C1 segment of cervical spinal cord (tissue), 14 donors: Measurements from ENCODE around the gene USP17L12.
"Not testable (repeated sequence)": the region's sequence is repeated elsewhere in the genome, so short reads cannot be mapped to it uniquely, and the experiment has no call there.

ENCODE experiments used
- DNase-seq, 14 donors: peaks; one replicate each; lab custom pipeline; 2025; lab: John Stamatoyannopoulos, UW

The USP17L12 gene, protein sequence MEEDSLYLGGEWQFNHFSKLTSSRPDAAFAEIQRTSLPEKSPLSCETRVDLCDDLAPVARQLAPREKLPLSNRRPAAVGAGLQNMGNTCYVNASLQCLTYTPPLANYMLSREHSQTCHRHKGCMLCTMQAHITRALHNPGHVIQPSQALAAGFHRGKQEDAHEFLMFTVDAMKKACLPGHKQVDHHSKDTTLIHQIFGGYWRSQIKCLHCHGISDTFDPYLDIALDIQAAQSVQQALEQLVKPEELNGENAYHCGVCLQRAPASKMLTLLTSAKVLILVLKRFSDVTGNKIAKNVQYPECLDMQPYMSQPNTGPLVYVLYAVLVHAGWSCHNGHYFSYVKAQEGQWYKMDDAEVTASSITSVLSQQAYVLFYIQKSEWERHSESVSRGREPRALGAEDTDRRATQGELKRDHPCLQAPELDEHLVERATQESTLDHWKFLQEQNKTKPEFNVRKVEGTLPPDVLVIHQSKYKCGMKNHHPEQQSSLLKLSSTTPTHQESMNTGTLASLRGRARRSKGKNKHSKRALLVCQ

DNA sequence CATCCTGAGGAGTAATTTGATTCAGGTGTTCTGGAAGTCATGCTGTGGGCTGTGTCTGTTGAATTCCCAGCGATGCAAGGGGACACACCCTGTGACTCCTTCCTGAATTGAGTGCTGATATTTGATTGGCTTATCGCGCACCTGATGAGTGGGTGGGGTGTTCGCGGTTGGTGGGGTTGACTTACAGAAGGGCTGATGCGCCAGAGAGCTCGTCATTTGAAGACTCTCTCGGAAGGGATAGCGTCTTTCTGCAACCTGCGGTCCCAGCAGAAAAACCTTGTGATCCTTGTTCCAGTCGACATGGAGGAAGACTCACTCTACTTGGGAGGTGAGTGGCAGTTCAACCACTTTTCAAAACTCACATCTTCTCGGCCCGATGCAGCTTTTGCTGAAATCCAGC lies at the start of gene USP17L12:
USP17L12 (plus strand) TSS at position 301 of the 400 bp plus-strand sequence; CDS start at position 301, 0 bp downstream.
- not testable (repeated sequence) for DNase-seq

DNA sequence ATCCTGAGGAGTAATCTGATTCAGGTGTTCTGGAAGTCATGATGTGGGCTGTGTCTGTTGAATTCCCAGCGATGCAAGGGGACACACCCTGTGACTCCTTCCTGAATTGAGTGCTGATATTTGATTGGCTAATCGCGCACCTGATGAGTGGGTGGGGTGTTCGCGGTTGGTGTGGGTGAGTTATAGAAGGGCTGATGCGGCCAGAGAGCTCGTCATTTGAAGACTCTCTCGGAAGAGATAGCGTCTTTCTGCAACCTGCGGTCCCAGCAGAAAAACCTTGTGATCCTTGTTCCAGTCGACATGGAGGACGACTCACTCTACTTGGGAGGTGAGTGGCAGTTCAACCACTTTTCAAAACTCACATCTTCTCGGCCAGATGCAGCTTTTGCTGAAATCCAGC lies 9.6 kb upstream of the USP17L12 start, which contains the start of gene USP17L10:
USP17L10 (plus strand) TSS at position 301 of the 400 bp plus-strand sequence; CDS start at position 301, 0 bp downstream.
- DNase-seq: not testable (repeated sequence)

DNA sequence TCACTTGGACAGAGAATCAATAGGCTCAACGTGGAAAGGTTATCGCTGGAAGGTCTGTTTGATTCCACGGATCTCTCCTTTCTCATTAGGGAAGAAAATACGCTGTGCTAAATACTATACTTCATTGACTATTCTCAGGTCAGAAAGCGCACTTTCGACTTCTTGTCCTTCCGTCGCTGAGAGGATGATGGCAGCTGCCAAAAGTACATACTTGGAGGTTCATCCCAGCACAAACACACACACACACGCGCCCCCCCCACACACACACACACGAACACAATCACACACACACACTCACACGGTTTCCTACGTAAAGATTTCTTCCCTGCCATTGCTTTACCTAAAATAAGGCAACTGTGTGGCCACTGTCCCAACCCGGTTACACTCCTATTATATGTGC lies 5.3 kb upstream of the USP17L12 start:
- not testable (repeated sequence) for DNase-seq

DNA sequence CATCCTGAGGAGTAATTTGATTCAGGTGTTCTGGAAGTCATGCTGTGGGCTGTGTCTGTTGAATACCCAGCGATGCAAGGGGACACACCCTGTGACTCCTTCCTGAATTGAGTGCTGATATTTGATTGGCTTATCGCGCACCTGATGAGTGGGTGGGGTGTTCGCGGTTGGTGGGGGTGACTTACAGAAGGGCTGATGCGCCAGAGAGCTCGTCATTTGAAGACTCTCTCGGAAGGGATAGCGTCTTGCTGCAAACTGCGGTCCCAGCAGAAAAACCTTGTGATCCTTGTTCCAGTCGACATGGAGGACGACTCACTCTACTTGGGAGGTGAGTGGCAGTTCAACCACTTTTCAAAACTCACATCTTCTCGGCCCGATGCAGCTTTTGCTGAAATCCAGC lies 4.8 kb upstream of the USP17L12 start, which contains the start of gene USP17L11:
USP17L11 (plus strand) TSS at position 301 of the 400 bp plus-strand sequence; CDS start at position 301, 0 bp downstream.
- not testable (repeated sequence) for DNase-seq

DNA sequence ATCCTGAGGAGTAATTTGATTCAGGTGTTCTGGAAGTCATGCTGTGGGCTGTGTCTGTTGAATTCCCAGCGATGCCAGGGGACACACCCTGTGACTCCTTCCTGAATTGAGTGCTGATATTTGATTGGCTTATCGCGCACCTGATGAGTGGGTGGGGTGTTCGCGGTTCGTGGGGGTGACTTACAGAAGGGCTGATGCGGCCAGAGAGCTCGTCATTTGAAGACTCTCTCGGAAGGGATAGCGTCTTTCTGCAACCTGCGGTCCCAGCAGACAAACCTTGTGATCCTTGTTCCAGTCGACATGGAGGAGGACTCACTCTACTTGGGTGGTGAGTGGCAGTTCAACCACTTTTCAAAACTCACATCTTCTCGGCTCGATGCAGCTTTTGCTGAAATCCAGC lies 4.6 kb downstream of the USP17L12 start, which contains the start of gene USP17L13:
USP17L13 (plus strand) TSS at position 301 of the 400 bp plus-strand sequence; CDS start at position 301, 0 bp downstream.
- not testable (repeated sequence) for DNase-seq

DNA sequence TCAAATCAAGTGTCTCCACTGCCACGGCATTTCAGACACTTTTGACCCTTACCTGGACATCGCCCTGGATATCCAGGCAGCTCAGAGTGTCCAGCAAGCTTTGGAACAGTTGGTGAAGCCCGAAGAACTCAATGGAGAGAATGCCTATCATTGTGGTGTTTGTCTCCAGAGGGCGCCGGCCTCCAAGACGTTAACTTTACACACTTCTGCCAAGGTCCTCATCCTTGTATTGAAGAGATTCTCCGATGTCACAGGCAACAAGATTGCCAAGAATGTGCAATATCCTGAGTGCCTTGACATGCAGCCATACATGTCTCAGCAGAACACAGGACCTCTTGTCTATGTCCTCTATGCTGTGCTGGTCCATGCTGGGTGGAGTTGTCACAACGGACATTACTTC lies 10.3 kb downstream of the USP17L12 start:
- not testable (repeated sequence) for DNase-seq

DNA sequence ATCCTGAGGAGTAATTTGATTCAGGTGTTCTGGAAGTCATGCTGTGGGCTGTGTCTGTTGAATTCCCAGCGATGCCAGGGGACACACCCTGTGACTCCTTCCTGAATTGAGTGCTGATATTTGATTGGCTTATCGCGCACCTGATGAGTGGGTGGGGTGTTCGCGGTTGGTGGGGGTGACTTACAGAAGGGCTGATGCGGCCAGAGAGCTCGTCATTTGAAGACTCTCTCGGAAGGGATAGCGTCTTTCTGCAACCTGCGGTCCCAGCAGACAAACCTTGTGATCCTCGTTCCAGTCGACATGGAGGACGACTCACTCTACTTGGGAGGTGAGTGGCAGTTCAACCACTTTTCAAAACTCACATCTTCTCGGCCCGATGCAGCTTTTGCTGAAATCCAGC lies 14.1 kb downstream of the USP17L12 start, which contains the start of gene USP17L15:
USP17L15 (plus strand) TSS at position 301 of the 400 bp plus-strand sequence; CDS start at position 301, 0 bp downstream.
- not testable (repeated sequence) for DNase-seq

DNA sequence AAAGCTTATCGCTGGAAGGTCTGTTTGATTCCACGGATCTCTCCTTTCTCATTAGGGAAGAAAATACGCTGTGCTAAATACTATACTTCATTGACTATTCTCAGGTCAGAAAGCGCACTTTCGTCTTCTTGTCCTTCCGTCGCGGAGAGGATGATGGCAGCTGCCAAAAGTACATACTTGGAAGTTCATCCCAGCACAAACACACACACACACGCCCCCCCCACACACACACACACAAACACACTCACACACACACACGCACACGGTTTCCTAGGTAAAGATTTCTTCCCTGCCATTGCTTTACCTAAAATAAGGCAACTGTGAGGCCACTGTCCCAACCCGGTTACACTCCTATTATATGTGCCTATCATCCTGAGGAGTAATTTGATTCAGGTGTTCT lies 18.5 kb downstream of the USP17L12 start:
- not testable (repeated sequence) for DNase-seq

DNA sequence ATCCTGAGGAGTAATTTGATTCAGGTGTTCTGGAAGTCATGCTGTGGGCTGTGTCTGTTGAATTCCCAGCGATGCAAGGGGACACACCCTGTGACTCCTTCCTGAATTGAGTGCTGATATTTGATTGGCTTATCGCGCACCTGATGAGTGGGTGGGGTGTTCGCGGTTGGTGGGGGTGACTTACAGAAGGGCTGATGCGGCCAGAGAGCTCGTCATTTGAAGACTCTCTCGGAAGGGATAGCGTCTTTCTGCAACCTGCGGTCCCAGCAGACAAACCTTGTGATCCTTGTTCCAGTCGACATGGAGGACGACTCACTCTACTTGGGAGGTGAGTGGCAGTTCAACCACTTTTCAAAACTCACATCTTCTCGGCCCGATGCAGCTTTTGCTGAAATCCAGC lies 23.6 kb downstream of the USP17L12 start, which contains the start of gene USP17L17:
USP17L17 (plus strand) TSS at position 301 of the 400 bp plus-strand sequence; CDS start at position 301, 0 bp downstream.
- not testable (repeated sequence) for DNase-seq

DNA sequence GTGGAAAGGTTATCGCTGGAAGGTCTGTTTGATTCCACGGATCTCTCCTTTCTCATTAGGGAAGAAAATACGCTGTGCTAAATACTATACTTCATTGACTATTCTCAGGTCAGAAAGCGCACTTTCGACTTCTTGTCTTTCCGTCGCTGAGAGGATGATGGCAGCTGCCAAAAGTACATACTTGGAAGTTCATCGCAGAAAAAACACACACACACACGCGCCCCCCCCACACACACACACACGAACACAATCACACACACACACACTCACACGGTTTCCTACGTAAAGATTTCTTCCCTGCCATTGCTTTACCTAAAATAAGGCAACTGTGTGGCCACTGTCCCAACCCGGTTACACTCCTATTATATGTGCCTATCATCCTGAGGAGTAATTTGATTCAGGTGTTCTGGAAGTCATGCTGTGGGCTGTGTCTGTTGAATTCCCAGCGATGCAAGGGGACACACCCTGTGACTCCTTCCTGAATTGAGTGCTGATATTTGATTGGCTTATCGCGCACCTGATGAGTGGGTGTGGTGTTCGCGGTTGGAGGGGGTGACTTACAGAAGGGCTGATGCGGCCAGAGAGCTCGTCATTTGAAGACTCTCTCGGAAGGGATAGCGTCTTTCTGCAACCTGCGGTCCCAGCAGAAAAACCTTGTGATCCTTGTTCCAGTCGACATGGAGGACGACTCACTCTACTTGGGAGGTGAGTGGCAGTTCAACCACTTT lies 28.2 kb downstream of the USP17L12 start, which contains the start of gene USP17L18:
USP17L18 (plus strand) TSS at position 678 of the 728 bp plus-strand sequence; CDS start at position 678, 0 bp downstream.
- DNase-seq: not testable (repeated sequence)

DNA sequence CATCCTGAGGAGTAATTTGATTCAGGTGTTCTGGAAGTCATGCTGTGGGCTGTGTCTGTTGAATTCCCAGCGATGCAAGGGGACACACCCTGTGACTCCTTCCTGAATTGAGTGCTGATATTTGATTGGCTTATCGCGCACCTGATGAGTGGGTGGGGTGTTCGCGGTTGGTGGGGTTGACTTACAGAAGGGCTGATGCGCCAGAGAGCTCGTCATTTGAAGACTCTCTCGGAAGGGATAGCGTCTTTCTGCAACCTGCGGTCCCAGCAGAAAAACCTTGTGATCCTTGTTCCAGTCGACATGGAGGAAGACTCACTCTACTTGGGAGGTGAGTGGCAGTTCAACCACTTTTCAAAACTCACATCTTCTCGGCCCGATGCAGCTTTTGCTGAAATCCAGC lies 33.1 kb downstream of the USP17L12 start, which contains the start of gene USP17L19:
USP17L19 (plus strand) TSS at position 301 of the 400 bp plus-strand sequence; CDS start at position 301, 0 bp downstream.
- DNase-seq: not testable (repeated sequence)

DNA sequence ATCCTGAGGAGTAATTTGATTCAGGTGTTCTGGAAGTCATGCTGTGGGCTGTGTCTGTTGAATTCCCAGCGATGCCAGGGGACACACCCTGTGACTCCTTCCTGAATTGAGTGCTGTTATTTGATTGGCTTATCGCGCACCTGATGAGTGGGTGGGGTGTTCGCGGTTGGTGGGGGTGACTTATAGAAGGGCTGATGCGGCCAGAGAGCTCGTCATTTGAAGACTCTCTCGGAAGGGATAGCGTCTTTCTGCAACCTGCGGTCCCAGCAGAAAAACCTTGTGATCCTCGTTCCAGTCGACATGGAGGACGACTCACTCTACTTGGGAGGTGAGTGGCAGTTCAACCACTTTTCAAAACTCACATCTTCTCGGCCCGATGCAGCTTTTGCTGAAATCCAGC lies 37.9 kb downstream of the USP17L12 start, which contains the start of gene USP17L20:
USP17L20 (plus strand) TSS at position 301 of the 400 bp plus-strand sequence; CDS start at position 301, 0 bp downstream.
- not testable (repeated sequence) for DNase-seq

DNA sequence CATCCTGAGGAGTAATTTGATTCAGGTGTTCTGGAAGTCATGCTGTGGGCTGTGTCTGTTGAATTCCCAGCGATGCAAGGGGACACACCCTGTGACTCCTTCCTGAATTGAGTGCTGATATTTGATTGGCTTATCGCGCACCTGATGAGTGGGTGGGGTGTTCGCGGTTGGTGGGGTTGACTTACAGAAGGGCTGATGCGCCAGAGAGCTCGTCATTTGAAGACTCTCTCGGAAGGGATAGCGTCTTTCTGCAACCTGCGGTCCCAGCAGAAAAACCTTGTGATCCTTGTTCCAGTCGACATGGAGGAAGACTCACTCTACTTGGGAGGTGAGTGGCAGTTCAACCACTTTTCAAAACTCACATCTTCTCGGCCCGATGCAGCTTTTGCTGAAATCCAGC lies 42.6 kb downstream of the USP17L12 start, which contains the start of gene USP17L21:
USP17L21 (plus strand) TSS at position 301 of the 400 bp plus-strand sequence; CDS start at position 301, 0 bp downstream.
- DNase-seq: not testable (repeated sequence)

DNA sequence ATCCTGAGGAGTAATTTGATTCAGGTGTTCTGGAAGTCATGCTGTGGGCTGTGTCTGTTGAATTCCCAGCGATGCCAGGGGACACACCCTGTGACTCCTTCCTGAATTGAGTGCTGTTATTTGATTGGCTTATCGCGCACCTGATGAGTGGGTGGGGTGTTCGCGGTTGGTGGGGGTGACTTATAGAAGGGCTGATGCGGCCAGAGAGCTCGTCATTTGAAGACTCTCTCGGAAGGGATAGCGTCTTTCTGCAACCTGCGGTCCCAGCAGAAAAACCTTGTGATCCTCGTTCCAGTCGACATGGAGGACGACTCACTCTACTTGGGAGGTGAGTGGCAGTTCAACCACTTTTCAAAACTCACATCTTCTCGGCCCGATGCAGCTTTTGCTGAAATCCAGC lies 47.4 kb downstream of the USP17L12 start, which contains the start of gene USP17L22:
USP17L22 (plus strand) TSS at position 301 of the 400 bp plus-strand sequence; CDS start at position 301, 0 bp downstream.
- not testable (repeated sequence) for DNase-seq
